GM23248 (cell line): ENCODE data around the gene IHH. TPM values are rescaled to one million over a fixed set of nuclear protein-coding genes. Genes with fewer than 3 reads are reported as not detected.
A peak's percentile ranks its signal among the peaks of the same experiment; 100 is the strongest.

Experiments used
- DNase-seq: peaks from one replicate; pipeline ENCODE4 v3.0.0-alpha.2; 2015
- H2AFZ ChIP-seq: fragments of 200-600 bp; sonication (generic); 2 replicates; pipeline ENCODE4 v1.6.1; 2016; ENCODE audit warnings: antibody characterized with exemption
- H3F3A ChIP-seq: fragments of 200-600 bp; sonication (generic); 2 replicates; pipeline ENCODE4 v1.6.1; 2016; ENCODE audit warnings: mild to moderate bottlenecking, antibody characterized with exemption, mixed run types; ENCODE audit not compliant: insufficient read depth
- H3K27ac ChIP-seq: fragments of 200-600 bp; sonication (generic); 2 replicates; pipeline ENCODE4 v1.5.1; 2016; ENCODE audit warnings: mild to moderate bottlenecking
- H3K27me3 ChIP-seq: fragments of 200-600 bp; sonication (generic); replicated peaks from 2 replicates; pipeline ENCODE4 v1.6.1; 2016; ENCODE audit warnings: mild to moderate bottlenecking; ENCODE audit not compliant: insufficient read depth
- H3K36me3 ChIP-seq: fragments of 200-600 bp; sonication (generic); 2 replicates; pipeline ENCODE4 v1.6.1; 2016; ENCODE audit warnings: low read depth, mild to moderate bottlenecking
- H3K4me1 ChIP-seq: fragments of 200-600 bp; sonication (generic); 2 replicates; pipeline ENCODE4 v1.6.1; 2016; ENCODE audit warnings: mild to moderate bottlenecking; ENCODE audit not compliant: insufficient read depth
- H3K4me2 ChIP-seq: fragments of 200-600 bp; sonication (generic); one replicate; pipeline ENCODE4 v1.6.1; 2016; ENCODE audit warnings: mild to moderate bottlenecking; ENCODE audit not compliant: unreplicated experiment
- H3K4me3 ChIP-seq: fragments of 200-600 bp; sonication (generic); 2 replicates; pipeline ENCODE4 v1.5.1; 2016; ENCODE audit warnings: mild to moderate bottlenecking
- H3K79me2 ChIP-seq: fragments of 200-600 bp; sonication (generic); 2 replicates; pipeline ENCODE4 v1.6.1; 2016; ENCODE audit warnings: mild to moderate bottlenecking; ENCODE audit not compliant: insufficient read depth
- H3K9ac ChIP-seq: fragments of 200-600 bp; sonication (generic); 2 replicates; pipeline ENCODE4 v1.6.1; 2016; ENCODE audit warnings: mild to moderate bottlenecking
- H3K9me2 ChIP-seq: fragments of 200-600 bp; sonication (generic); 2 replicates; pipeline ENCODE4 v1.6.1; 2016; ENCODE audit warnings: mixed run types, mild to moderate bottlenecking, moderate library complexity; ENCODE audit not compliant: insufficient read depth
- H3K9me3 ChIP-seq: fragments of 200-600 bp; sonication (generic); one replicate; pipeline ENCODE4 v1.6.1; 2017; ENCODE audit warnings: low read depth
- H4K20me1 ChIP-seq: fragments of 200-600 bp; sonication (generic); 2 replicates; pipeline ENCODE4 v1.6.0; 2016; ENCODE audit not compliant: insufficient read depth
- EZH2 ChIP-seq: fragments of 200-600 bp; sonication (generic); IDR thresholded peaks from 2 replicates; pipeline ENCODE4 v1.6.1; 2018; ENCODE audit warnings: antibody characterized with exemption, mild to moderate bottlenecking; ENCODE audit not compliant: insufficient read depth, poor library complexity, severe bottlenecking
- EZH2phosphoT487 ChIP-seq: fragments of 200-600 bp; sonication (generic); IDR thresholded peaks from 2 replicates; pipeline ENCODE4 v1.6.1; 2018; ENCODE audit warnings: antibody characterized with exemption, moderate library complexity, mild to moderate bottlenecking, low read depth; ENCODE audit not compliant: insufficient read depth
- WGBS, 2 experiments: methylation state at CpG; one replicate each; pipeline ENCODE4 v1.1.6; 2015 to 2017; ENCODE audit warnings: low lambda C conversion rate in 2 of 2, low coverage in 1 of 2; ENCODE audit errors: missing lambda C conversion rate in 2 of 2; 5-methylcytosine and 5-hydroxymethylcytosine counted together
- in situ Hi-C: fragments of 300-500 bp; cut with MboI; formaldehyde crosslinking; loops from 2 replicates; pipeline ENCODE4 v1.15.0; 2020
- polyA plus RNA-seq: library from polyadenylated mRNA; unstranded; fragments of >200 nt; fragmentation: Nextera tagmentation; extraction: Ambion mirVana; gene quantifications from 2 replicates; pipeline ENCODE4 v1.2.1, GENCODE V29; 2016
- total RNA-seq: library from RNA; depleted of rRNA; stranded (reverse); fragments of >200 nt; shearing (Covaris generic); gene quantifications from 2 replicates; pipeline ENCODE4 v1.2.3, GENCODE V29; 2014; rRNA removed

IHH gene
- total RNA-seq (not detected in 2 replicates), polyA plus RNA-seq (not detected in 2 replicates)

DNA sequence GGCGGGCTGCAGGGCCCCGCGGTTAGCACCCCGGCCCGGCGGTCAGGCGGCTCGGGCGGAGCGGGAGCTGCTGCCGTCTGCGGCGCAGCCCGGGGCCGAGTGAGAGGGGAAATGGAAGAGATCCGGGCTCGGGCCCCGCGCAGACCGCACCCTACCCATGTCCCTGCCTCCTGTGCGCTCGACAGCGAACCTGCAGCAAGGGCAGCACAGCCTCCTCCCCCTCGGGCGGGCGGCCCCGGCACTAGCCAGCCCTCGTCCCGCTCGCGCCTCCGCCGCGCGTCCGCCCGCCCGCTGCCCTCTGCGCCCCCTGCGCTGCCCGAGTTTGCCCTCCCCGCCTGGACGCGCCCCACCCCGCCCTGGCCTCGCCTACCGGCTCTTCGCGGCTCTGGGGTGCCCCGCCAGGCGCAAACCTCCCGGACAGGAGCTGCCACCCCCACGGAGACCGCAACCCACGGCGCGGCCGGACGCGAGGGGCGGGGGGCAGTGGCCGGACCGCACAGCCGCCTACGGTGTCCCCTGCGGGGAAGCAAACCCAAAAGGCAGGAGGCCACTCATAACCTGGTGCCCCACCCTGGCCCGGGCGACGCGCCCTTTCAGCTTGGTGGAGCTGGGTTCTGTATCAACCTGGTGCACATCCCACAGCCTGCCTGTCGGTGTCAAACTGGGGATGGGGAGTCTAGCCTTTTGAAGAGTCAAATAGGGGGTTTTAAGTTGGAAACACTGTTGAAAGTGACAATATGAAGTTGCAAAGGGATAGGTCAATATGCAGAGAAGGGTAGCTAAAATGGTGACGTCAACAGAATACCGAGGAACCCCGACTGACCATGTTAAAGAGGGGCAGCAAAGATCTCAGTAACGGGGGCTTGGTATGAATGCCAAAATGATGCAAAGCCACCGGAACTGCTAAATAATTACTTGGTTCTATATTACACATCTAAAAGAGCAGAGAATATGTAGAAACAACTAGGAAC is at the start of gene IHH:
TSS of gene IHH (minus strand) at position 101 of the 971 bp plus-strand sequence. CDS start 454 bp downstream, outside the sequence.
- H3K36me3 ChIP-seq: no peaks in the 10 kb centered on the region
- no peaks in the 10 kb centered on the region for H3K9me2 ChIP-seq
- peak; percentile 35 for DNase-seq
- H3K9me3 ChIP-seq: no peaks in the 10 kb centered on the region
- H3K27ac ChIP-seq: no peak within 1 kb of the TSS
- in situ Hi-C loops: no loop called here
- no peak within 1 kb of the TSS for H2AFZ ChIP-seq
- H3K27me3 ChIP-seq: peaks cover 72% of the 10 kb centered on the region
- no peaks in the 10 kb centered on the region for H4K20me1 ChIP-seq
- no peak within 1 kb of the TSS for H3K9ac ChIP-seq
- 5 to 7% methylated on average over 25 to 38 of the region's 76 CpGs for WGBS, 2 experiments
- H3F3A ChIP-seq: no peaks in the 10 kb centered on the region
- H3K4me3 ChIP-seq: 0 out of 2 replicates have a peak within 1 kb of the TSS, but pooled peaks have one; percentile 36
- peak; percentile 72; the same call in 1 of the 2 replicates for TF ChIP-seq EZH2phosphoT487
- TF ChIP-seq EZH2: peak; percentile 93
- H3K4me1 ChIP-seq: peaks cover 6% of the 10 kb centered on the region; the same call in 1 of the 2 replicates
- no peaks in the 10 kb centered on the region for H3K79me2 ChIP-seq
- H3K4me2 ChIP-seq: no peak within 1 kb of the TSS

- no peaks in the 10 kb centered on the region for H3K79me2 ChIP-seq
- in situ Hi-C loops: no loop called here
- H3K4me2 ChIP-seq: no peak overlapping the region
- H3K9ac ChIP-seq: no peak overlapping the region
- TF ChIP-seq EZH2phosphoT487 (no peak), EZH2 (no peak)
- H3K9me2 ChIP-seq: no peaks in the 10 kb centered on the region
- no peak overlapping the region for H3K4me3 ChIP-seq
- no peak overlapping the region for H3K27ac ChIP-seq
- no peaks in the 10 kb centered on the region for H3F3A ChIP-seq
- no peaks in the 10 kb centered on the region for H3K27me3 ChIP-seq
- peaks cover 3% of the 10 kb centered on the region; the same call in 1 of the 2 replicates for H3K4me1 ChIP-seq
- no peak for DNase-seq
- no peaks in the 10 kb centered on the region for H3K36me3 ChIP-seq
- H3K9me3 ChIP-seq: no peaks in the 10 kb centered on the region
- 92 to 96% methylated on average over 3 of the region's 3 CpGs for WGBS, 2 experiments
- H2AFZ ChIP-seq: no peak overlapping the region
- no peaks in the 10 kb centered on the region for H4K20me1 ChIP-seq
Measured at GRCh38 chr2:219109471-219109870, 48.8 kb upstream of the IHH start.

DNA sequence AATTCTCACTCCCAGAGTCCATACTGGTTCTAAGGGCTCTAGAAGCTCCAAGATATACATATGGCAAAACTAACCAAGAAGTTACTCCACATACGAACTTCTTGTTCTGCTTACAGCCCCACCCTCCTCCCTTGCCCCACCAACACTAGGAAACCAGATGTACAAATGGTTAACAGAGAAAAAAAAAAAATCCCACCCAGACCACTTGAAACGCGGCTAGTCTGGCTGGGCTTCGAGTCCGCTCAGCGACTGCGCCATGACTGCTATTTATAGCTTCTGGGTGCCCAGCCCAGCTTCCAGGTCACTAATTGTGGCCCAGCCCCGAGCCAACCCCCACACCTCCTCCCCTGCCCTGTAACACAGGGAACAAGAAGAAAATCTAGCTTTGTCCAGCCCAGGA is 47.0 kb upstream of the IHH start:
- DNase-seq: no peak
- TF ChIP-seq EZH2 (no peak), EZH2phosphoT487 (no peak)
- WGBS, 2 experiments: 69 to 75% methylated on average over 8 of the region's 8 CpGs
- no peaks in the 10 kb centered on the region for H3K9me3 ChIP-seq
- peaks cover 5% of the 10 kb centered on the region; the same call in 1 of the 2 replicates for H3K4me1 ChIP-seq
- no peaks in the 10 kb centered on the region for H3K36me3 ChIP-seq
- no peaks in the 10 kb centered on the region for H3K79me2 ChIP-seq
- H3K9ac ChIP-seq: no peak overlapping the region
- in situ Hi-C loops: no loop called here
- no peaks in the 10 kb centered on the region for H3K27me3 ChIP-seq
- H3K4me2 ChIP-seq: no peak overlapping the region
- H3K27ac ChIP-seq: no peak overlapping the region
- H2AFZ ChIP-seq: no peak overlapping the region
- no peaks in the 10 kb centered on the region for H3K9me2 ChIP-seq
- no peaks in the 10 kb centered on the region for H4K20me1 ChIP-seq
- no peak overlapping the region for H3K4me3 ChIP-seq
- H3F3A ChIP-seq: 0 out of 2 replicates have a peak, but pooled peaks cover 6% of the 10 kb centered on the region

DNA sequence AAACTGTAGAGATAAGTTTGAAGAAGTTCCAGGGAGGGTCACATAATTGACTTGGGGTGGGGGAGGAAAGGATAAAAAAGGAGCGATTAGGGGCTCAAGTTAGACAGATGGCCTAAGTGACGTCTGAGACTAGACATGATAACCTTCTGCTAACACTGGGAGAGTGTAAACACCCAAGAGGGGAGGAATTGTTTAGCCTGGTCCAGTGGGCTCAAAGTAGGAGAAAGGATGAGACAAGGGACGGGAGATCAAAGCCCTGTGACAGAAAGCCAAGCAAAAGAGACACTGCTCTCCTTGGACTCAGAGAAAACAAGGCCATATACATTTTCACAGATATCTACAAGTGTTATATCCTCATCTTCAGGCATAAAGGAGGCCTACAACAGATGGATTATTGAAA is 45.5 kb upstream of the IHH start:
- DNase-seq: no peak
- Histone ChIP-seq H3K4me3 (no peak overlapping the region), H3F3A (0 out of 2 replicates have a peak, but pooled peaks cover 6% of the 10 kb centered on the region), H3K9me3 (no peaks in the 10 kb centered on the region), H3K27ac (no peak overlapping the region), H4K20me1 (no peaks in the 10 kb centered on the region), H2AFZ (no peak overlapping the region), H3K27me3 (no peaks in the 10 kb centered on the region), H3K36me3 (no peaks in the 10 kb centered on the region), H3K9me2 (no peaks in the 10 kb centered on the region), H3K9ac (no peak overlapping the region), H3K4me2 (no peak overlapping the region), H3K79me2 (no peaks in the 10 kb centered on the region), H3K4me1 (peaks cover 5% of the 10 kb centered on the region; the same call in 1 of the 2 replicates)
- TF ChIP-seq EZH2 (no peak), EZH2phosphoT487 (no peak)
- in situ Hi-C loops: no loop called here
- 97 to 98% methylated on average over 3 of the region's 3 CpGs for WGBS, 2 experiments
